Prostate gland (tissue), 2 donors: ENCODE results near the gene OR1N2. TPM values are rescaled to one million over a fixed set of nuclear protein-coding genes. Genes with fewer than 3 reads are reported as not detected.

Source experiments
- DNase-seq: peaks from one replicate; pipeline ENCODE4 v3.0.0-alpha.2; 2019; ENCODE audit warnings: low spot score
- H3K27ac ChIP-seq, 2 donors: fragments of 200-600 bp; sonication (generic); 2 replicates each; pipeline ENCODE4 v1.5.1; 2017 to 2019
- H3K27me3 ChIP-seq: fragments of 200-600 bp; sonication (generic); replicated peaks from 2 replicates; pipeline ENCODE4 v1.5.1; 2019; ENCODE audit not compliant: insufficient read depth
- H3K36me3 ChIP-seq, 2 donors: fragments of 200-600 bp; sonication (generic); 1 replicate in 1 of 2; 2 replicates in 1 of 2; pipeline versions ENCODE4 v1.5.1 to v1.8.1; 2017 to 2019
- H3K4me1 ChIP-seq: fragments of 200-600 bp; sonication (generic); replicated peaks from 2 replicates; pipeline ENCODE4 v1.5.1; 2019
- H3K4me3 ChIP-seq, 2 donors: fragments of 200-600 bp; sonication (generic); 2 replicates each; pipeline ENCODE4 v1.5.1; 2017 to 2019
- H3K9me3 ChIP-seq: fragments of 200-600 bp; sonication (generic); 2 replicates; pipeline ENCODE4 v1.5.1; 2017
- CTCF ChIP-seq, 4 experiments: fragments of 200-600 bp in 2 of 4; fragments of 450-650 bp in 2 of 4; sonication (generic) in 2 of 4; IDR thresholded peaks; 1 replicate in 3 of 4; 2 replicates in 1 of 4; pipeline ENCODE4 v1.5.1; 2016 to 2019; ENCODE audit warnings: antibody characterized with exemption in 4 of 4, mild to moderate bottlenecking in 2 of 4, moderate library complexity in 2 of 4
- POLR2A ChIP-seq: fragments of 450-650 bp; IDR thresholded peaks from one replicate; pipeline ENCODE4 v1.6.1; 2016; ENCODE audit warnings: antibody characterized with exemption, mild to moderate bottlenecking
- POLR2AphosphoS5 ChIP-seq: sonication (generic); formaldehyde crosslinking; IDR thresholded peaks from one replicate; pipeline ENCODE4 v1.6.1; 2017; ENCODE audit warnings: antibody characterized with exemption
- WGBS: methylation state at CpG from one replicate; pipeline ENCODE4 v1.1.5; 2018; 5-methylcytosine and 5-hydroxymethylcytosine counted together
- intact Hi-C: fragments of 100-400 bp; cut with DNase I; formaldehyde crosslinking; loops from one replicate; pipeline ENCODE4 v1.14.2; 2022
- total RNA-seq, 2 donors: library from RNA; depleted of rRNA; stranded (reverse); fragments of >200 nt; gene quantifications; one replicate each; pipeline ENCODE4 v1.1.0, GENCODE V29; 2016

The OR1N2 gene
- total RNA-seq, 2 donors from 2014 or later: not detected

- no peaks in the 10 kb centered on the region for H3K9me3 ChIP-seq
- DNase-seq: no peak
- no peak for TF ChIP-seq POLR2AphosphoS5
- TF ChIP-seq CTCF (IDR thresholded peaks at IDR 0.05): no peak
- no peak for TF ChIP-seq POLR2A
- H3K27ac ChIP-seq: no peak overlapping the region
- intact Hi-C loops: no loop called here
- no peaks in the 10 kb centered on the region for H3K27me3 ChIP-seq
- no peak overlapping the region for H3K4me3 ChIP-seq
- WGBS: 66% methylated on average over 2 of the region's 2 CpGs
- H3K4me1 ChIP-seq: no peaks in the 10 kb centered on the region
- H3K36me3 ChIP-seq: peaks cover 0 to 2% of the 10 kb centered on the region in 2 donors
Measured at GRCh38 chr9:122538757-122539156, 14.2 kb upstream of the OR1N2 start.

GRCh38 chr9:122546196-122546595 is 6.7 kb upstream of the OR1N2 start:
- TF ChIP-seq POLR2A (no peak), POLR2AphosphoS5 (no peak), CTCF (IDR thresholded peaks at IDR 0.05) (no peak)
- Histone ChIP-seq H3K4me3 (no peak overlapping the region), H3K27me3 (no peaks in the 10 kb centered on the region), H3K4me1 (no peaks in the 10 kb centered on the region), H3K9me3 (no peaks in the 10 kb centered on the region), H3K36me3 (no peaks in the 10 kb centered on the region), H3K27ac (no peak overlapping the region)
- WGBS: 52% methylated on average over 8 of the region's 8 CpGs
- intact Hi-C loops: no loop called here
- no peak for DNase-seq

DNA sequence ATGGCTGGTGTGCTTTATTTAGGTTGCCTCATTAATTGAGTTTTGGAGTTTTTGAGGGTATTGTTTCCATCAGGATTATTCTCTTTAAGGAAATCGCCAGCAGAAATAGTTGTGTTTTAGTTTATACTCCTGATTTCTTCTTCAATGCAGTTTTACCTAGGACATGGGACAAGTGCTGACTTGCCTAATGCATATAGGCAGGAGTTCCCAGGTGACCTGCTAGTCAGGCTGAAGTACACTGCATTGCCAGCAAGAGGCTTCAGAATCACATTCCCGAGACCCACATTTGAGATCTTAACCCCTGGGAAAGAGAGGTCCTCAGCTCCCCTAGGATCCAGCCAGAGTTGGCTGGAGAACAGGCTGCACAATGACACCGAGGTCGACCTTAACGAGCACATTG is 1.5 kb upstream of the OR1N2 start:
- Histone ChIP-seq H3K27me3 (no peaks in the 10 kb centered on the region), H3K36me3 (no peaks in the 10 kb centered on the region), H3K27ac (no peak overlapping the region), H3K4me1 (no peaks in the 10 kb centered on the region), H3K9me3 (no peaks in the 10 kb centered on the region), H3K4me3 (no peak overlapping the region)
- no peak for DNase-seq
- TF ChIP-seq POLR2AphosphoS5: no peak
- no peak for TF ChIP-seq CTCF (IDR thresholded peaks at IDR 0.05)
- TF ChIP-seq POLR2A: no peak
- intact Hi-C loops: no loop called here
- 53% methylated on average over 5 of the region's 5 CpGs for WGBS

GRCh38 chr9:122561446-122561845 is 8.5 kb downstream of the OR1N2 start:
- Histone ChIP-seq H3K4me3 (no peak overlapping the region), H3K27me3 (no peaks in the 10 kb centered on the region), H3K9me3 (no peaks in the 10 kb centered on the region), H3K27ac (no peak overlapping the region), H3K4me1 (no peaks in the 10 kb centered on the region), H3K36me3 (no peaks in the 10 kb centered on the region)
- WGBS: 82% methylated on average over 4 of the region's 4 CpGs
- intact Hi-C loops: no loop called here
- TF ChIP-seq POLR2AphosphoS5 (no peak), POLR2A (no peak), CTCF (IDR thresholded peaks at IDR 0.05) (no peak)
- DNase-seq: no peak

GRCh38 chr9:122562134-122562760 is 9.3 kb downstream of the OR1N2 start:
- H3K9me3 ChIP-seq: no peaks in the 10 kb centered on the region
- TF ChIP-seq POLR2AphosphoS5 (no peak), CTCF (IDR thresholded peaks at IDR 0.05) (no peak), POLR2A (no peak)
- no peak overlapping the region for H3K4me3 ChIP-seq
- 58% methylated on average over 9 of the region's 9 CpGs for WGBS
- H3K27me3 ChIP-seq: no peaks in the 10 kb centered on the region
- intact Hi-C loops: no loop called here
- H3K36me3 ChIP-seq: no peaks in the 10 kb centered on the region
- H3K27ac ChIP-seq: no peak overlapping the region
- no peak for DNase-seq
- H3K4me1 ChIP-seq: no peaks in the 10 kb centered on the region
